Esophagus muscularis mucosa (tissue), 3 donors: Measurements from ENCODE around the gene SEMA6D.

Experiments
- EP300 ChIP-seq: sonication (generic); formaldehyde crosslinking; IDR thresholded peaks from one replicate; pipeline ENCODE4 v1.6.1; 2017; ENCODE audit warnings: antibody characterized with exemption
- TF ChIP-seq, protein P1 (sequence below), 3 experiments: fragments of 200-600 bp in 2 of 3; fragments of 450-650 bp in 1 of 3; sonication (generic) in 2 of 3; IDR thresholded peaks; one replicate each; pipeline ENCODE4 v1.5.1; 2017 to 2019; ENCODE audit warnings: antibody characterized with exemption in 3 of 3, mild to moderate bottlenecking in 2 of 3, moderate library complexity in 1 of 3

DNA sequence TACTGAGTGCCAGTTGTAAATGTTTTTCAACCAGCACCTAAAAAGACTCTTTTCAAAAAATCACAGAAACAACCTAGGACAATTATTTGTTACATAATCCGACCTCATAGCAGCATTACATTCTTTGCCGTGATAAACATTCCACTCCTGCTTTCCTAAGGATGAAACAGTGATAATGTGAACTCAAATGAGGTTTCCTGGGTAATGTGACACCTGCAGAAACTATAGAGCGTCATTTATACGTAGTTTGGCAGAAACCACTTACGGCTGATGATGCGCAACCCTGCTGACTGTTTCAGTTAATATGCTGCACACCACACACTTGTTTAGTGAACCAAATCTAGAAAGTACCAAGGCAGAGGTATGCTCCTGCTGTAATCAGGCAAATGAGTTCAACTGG, 55.8 kb downstream of the SEMA6D start:
- TF ChIP-seq, protein P1, sequence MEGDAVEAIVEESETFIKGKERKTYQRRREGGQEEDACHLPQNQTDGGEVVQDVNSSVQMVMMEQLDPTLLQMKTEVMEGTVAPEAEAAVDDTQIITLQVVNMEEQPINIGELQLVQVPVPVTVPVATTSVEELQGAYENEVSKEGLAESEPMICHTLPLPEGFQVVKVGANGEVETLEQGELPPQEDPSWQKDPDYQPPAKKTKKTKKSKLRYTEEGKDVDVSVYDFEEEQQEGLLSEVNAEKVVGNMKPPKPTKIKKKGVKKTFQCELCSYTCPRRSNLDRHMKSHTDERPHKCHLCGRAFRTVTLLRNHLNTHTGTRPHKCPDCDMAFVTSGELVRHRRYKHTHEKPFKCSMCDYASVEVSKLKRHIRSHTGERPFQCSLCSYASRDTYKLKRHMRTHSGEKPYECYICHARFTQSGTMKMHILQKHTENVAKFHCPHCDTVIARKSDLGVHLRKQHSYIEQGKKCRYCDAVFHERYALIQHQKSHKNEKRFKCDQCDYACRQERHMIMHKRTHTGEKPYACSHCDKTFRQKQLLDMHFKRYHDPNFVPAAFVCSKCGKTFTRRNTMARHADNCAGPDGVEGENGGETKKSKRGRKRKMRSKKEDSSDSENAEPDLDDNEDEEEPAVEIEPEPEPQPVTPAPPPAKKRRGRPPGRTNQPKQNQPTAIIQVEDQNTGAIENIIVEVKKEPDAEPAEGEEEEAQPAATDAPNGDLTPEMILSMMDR (IDR thresholded peaks at IDR 0.05), result no peak
- TF ChIP-seq EP300, result no peak
